ENCODE results near the gene RIT1.
"Not testable (repeated sequence)": the region's sequence is repeated elsewhere in the genome, so short reads cannot be mapped to it uniquely, and the experiment has no call there.

RIT1 gene

DNA sequence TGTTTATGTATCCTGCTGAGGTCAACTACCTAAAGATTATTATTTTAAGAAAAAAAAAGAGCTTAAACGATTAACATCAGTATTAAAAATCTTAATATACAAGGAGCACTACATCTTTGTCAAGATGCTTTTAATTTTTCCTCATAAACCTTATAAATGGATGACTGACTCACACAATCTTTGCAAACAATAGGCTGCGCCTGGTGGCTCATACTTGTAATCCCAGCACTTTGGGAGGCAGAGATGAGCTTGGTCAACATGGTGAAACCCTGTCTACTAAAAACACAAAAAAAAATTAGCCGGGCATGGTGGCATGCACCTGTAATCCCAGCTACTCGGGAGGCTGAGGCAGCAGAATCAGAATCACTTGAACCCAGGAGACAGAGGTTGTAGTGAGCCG, 21.3 kb upstream of the RIT1 start:
- H3K4me3 ChIP-seq (ENCODE audit: low read depth, low read length) = no peak overlapping the region
- TF ChIP-seq, protein P1, sequence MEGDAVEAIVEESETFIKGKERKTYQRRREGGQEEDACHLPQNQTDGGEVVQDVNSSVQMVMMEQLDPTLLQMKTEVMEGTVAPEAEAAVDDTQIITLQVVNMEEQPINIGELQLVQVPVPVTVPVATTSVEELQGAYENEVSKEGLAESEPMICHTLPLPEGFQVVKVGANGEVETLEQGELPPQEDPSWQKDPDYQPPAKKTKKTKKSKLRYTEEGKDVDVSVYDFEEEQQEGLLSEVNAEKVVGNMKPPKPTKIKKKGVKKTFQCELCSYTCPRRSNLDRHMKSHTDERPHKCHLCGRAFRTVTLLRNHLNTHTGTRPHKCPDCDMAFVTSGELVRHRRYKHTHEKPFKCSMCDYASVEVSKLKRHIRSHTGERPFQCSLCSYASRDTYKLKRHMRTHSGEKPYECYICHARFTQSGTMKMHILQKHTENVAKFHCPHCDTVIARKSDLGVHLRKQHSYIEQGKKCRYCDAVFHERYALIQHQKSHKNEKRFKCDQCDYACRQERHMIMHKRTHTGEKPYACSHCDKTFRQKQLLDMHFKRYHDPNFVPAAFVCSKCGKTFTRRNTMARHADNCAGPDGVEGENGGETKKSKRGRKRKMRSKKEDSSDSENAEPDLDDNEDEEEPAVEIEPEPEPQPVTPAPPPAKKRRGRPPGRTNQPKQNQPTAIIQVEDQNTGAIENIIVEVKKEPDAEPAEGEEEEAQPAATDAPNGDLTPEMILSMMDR (IDR thresholded peaks at IDR 0.05; ENCODE audit: borderline replicate concordance, insufficient read depth, low read depth, low read length) = no peak

DNA sequence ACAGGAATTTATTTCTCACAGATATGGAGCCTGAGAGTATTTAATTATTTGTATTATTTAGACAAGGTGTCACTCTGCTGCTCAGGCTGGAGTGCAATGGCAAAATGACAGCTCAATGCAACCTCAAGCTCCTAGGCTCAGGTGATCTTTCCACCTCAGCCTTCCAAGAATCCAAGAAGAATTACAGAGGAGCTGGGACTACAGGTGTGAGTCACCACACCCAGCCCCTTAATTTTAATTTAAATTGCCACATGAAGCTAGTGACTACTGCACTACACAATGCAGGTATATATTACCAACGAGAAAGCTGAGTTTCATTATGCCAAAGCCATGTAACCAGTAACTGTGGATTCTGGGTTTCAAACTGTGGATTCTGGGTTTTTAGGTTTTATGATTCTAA, 20.9 kb upstream of the RIT1 start:
- TF ChIP-seq, protein P1 (IDR thresholded peaks at IDR 0.05; ENCODE audit: borderline replicate concordance, insufficient read depth, low read depth, low read length) = no peak
- H3K4me3 ChIP-seq (ENCODE audit: low read depth, low read length) = no peak overlapping the region

GRCh38 chr1:155931332-155932038, 20.3 kb upstream of the RIT1 start:
- H3K4me3 ChIP-seq (ENCODE audit: low read depth, low read length) = no peak overlapping the region
- TF ChIP-seq, protein P1 (IDR thresholded peaks at IDR 0.05; ENCODE audit: borderline replicate concordance, insufficient read depth, low read depth, low read length) = no peak

GRCh38 chr1:155930725-155931124, 19.6 kb upstream of the RIT1 start:
- not testable (repeated sequence) for H3K4me3 ChIP-seq (ENCODE audit: low read depth, low read length)

DNA sequence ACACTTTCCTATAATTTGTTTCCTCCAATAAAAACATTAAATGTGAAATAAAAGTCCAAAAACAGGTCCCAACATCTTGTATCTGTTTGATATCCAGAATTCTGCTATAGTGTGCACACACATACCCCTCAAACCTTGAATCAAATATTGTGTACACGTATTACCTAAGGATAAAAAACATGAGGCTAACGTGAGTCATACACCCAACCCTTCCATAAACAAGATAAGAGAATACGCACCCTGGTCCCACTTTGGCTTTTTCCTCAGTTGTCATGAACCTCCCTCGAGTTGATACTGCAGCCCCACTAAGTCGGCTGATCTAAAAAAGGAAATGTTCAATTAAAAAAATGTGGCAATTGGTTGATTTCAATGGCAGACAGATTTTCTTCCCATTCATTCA, 17.9 kb upstream of the RIT1 start:
- TF ChIP-seq, protein P1 (IDR thresholded peaks at IDR 0.05; ENCODE audit: borderline replicate concordance, insufficient read depth, low read depth, low read length) = no peak
- H3K4me3 ChIP-seq (ENCODE audit: low read depth, low read length) = no peak overlapping the region

DNA sequence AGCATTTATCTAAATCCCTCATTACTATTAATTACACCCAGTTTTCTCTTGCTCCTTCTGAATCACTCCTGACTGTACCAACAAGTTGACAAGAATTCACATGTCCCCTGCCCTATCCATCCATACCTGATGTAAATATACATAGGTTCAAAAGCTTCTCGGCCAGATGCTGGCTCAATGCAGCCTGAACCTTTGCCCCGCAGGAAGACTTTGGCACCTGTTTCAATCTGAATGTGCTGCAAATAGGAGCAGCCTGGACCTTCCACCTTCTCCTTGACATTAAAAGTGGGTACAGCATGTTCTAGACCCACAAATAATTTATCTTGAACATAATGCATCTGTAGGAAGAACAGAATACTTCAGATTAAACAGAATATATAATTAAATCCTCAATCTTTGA, 14.4 kb upstream of the RIT1 start:
- TF ChIP-seq, protein P1 (IDR thresholded peaks at IDR 0.05; ENCODE audit: borderline replicate concordance, insufficient read depth, low read depth, low read length) = no peak
- no peak overlapping the region for H3K4me3 ChIP-seq (ENCODE audit: low read depth, low read length)

DNA sequence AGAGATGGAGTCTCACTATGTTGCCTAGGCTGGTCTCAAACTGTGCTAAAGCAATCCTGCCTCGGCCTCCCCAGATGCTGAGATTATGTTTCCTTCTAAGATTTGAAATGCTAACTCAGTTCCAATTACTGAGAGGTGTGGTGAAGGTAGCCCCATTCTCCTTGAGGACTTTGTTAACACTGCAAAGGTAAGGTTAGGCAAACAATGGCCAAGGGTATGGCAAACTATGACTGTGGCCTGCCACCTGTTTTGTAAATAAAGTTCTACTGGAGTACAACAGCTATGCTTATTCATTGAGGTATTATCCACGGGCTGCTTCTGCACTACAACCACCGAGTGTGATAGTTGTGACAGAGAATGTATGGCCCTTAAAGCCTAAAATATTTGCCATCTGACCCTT, 9.6 kb upstream of the RIT1 start:
- no peak overlapping the region for H3K4me3 ChIP-seq (ENCODE audit: low read depth, low read length)
- TF ChIP-seq, protein P1 (IDR thresholded peaks at IDR 0.05; ENCODE audit: borderline replicate concordance, insufficient read depth, low read depth, low read length) = no peak

All from GM12875 (cell line).